Measurements from ENCODE around the gene GRID1. TPM values are rescaled to one million over a fixed set of nuclear protein-coding genes. Genes with fewer than 3 reads are reported as not detected.

Gene GRID1
- polyA plus RNA-seq, 1 experiment, result 0.49 TPM

DNA sequence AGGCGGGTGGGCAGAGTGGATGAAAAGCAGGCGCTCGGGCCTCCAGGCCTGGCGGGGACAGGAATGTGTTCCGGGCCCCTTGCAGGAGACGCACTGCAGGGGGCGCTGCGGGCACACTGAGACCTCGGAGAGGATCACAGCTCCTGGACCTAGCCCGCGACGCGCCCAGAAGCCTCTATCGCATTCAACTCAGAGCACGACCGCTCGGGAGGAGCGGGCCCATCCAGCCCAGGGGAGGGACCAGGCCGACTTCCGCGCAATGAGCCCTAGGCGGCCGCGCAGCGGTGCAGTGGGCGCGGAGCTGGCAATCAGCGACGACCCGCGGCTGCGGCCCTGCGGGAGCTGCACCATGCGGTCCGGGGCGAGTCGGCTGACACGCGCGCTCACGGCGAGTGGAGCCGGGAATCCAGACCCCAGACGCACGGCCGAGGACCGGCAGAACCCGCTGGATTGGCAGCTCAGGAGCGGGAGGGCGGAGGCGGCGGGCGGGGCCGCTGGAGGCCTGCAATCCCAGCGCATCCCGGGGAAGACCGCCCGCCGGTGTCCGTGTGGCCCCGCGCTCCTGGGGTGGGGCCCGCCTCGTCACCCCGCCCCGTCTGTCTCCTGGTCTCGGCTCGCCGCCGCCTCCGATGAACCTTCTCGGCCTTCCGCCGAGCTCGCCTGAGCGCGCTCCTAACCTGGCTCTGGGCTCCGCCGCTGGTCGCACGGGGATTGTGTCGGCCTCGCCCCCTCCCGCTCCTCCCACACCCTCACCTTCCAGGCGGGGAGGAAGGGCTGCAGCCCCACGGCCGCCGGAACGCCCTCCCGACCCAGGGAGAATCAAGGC, 33.5 kb upstream of the GRID1 start:
- peak; percentile 94 for TF ChIP-seq CTCF (IDR thresholded peaks at IDR 0.05; ENCODE audit: insufficient read depth, low read depth, low read length)
- no peaks in the 10 kb centered on the region for H3K36me3 ChIP-seq (ENCODE audit: control insufficient read depth, insufficient read depth, low read length)
- CTCF ChIA-PET, result interaction anchor here (0.7 to 3.8 kb wide), 37 partner anchors 9 to 566 kb away, joined by 3 to 56 read pairs (median 4); partner anchors contain the start of gene WAPL
- POLR2A ChIA-PET, result interaction anchor here (0.6 kb wide), 2 partner anchors 11 to 539 kb away, joined by 5 to 11 read pairs; no protein-coding TSS in a partner anchor
- peaks cover 2% of the 10 kb centered on the region; the same call in 1 of the 2 replicates for H3K27me3 ChIP-seq (ENCODE audit: control insufficient read depth, insufficient read depth, low read length)
- peak overlapping the region; percentile 59 for H3K4me3 ChIP-seq (ENCODE audit: low read depth, low read length)
- DNase-seq (ENCODE audit: low read depth), result peak; percentile 70

DNA sequence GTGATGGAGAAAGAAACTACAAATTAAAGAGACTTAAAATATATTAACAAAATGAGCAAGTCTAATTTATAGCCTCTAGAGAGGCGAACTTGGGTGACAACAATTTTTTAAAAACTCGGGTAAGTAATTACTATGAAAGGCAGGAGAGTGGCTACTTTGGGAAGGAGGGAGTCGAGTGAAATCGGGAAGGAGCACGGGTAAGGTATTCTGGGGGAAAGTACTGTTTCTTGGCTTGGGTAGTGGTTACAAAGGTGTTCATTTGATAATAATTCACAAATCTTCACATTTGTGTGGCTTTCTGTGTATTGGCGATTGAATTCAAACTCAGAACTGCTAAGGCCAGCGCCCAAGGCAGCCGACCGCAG, 32.9 kb upstream of the GRID1 start:
- ChIA-PET POLR2A (interaction anchor here (0.6 kb wide), 1 partner anchor 10 kb away, joined by 11 read pairs; no protein-coding TSS in a partner anchor), CTCF (interaction anchor here (0.8 to 3.8 kb wide), 23 partner anchors 10 to 567 kb away, joined by 3 to 56 read pairs (median 4); no protein-coding TSS in a partner anchor)
- Histone ChIP-seq H3K4me3 (ENCODE audit: low read depth, low read length) (no peak overlapping the region; the same call in 1 of the 2 replicates), H3K36me3 (ENCODE audit: control insufficient read depth, insufficient read depth, low read length) (no peaks in the 10 kb centered on the region), H3K27me3 (ENCODE audit: control insufficient read depth, insufficient read depth, low read length) (peaks cover 2% of the 10 kb centered on the region; the same call in 1 of the 2 replicates)
- DNase-seq (ENCODE audit: low read depth), result no peak
- TF ChIP-seq CTCF (IDR thresholded peaks at IDR 0.05; ENCODE audit: insufficient read depth, low read depth, low read length), result no peak

DNA sequence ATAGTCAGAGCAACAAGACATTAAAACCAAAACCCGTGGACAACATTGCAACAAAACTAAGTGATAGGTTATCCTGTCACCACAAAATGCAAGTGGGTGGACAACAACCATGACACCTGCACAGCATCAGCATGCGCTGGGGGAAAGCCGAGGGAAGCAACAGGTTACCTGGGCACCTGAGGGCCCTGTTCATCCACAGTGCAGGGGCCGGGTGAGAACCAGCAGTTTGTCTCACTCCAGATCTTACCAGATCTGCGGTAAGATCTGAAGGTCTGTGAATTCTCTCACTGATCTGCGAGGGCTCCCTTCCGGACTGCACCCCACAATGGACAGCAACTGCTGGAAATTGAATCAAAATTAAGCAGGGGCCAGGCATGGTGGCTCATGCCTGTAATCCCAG, 30.5 kb upstream of the GRID1 start:
- peaks cover 2% of the 10 kb centered on the region; the same call in 1 of the 2 replicates for H3K27me3 ChIP-seq (ENCODE audit: control insufficient read depth, insufficient read depth, low read length)
- TF ChIP-seq CTCF (IDR thresholded peaks at IDR 0.05; ENCODE audit: insufficient read depth, low read depth, low read length), result no peak
- POLR2A ChIA-PET, result no interaction called here
- H3K36me3 ChIP-seq (ENCODE audit: control insufficient read depth, insufficient read depth, low read length), result no peaks in the 10 kb centered on the region
- no peak overlapping the region for H3K4me3 ChIP-seq (ENCODE audit: low read depth, low read length)
- CTCF ChIA-PET, result interaction anchor here (1.2 kb wide), 1 partner anchor 41 kb away, joined by 3 read pairs; no protein-coding TSS in a partner anchor
- no peak for DNase-seq (ENCODE audit: low read depth)

DNA sequence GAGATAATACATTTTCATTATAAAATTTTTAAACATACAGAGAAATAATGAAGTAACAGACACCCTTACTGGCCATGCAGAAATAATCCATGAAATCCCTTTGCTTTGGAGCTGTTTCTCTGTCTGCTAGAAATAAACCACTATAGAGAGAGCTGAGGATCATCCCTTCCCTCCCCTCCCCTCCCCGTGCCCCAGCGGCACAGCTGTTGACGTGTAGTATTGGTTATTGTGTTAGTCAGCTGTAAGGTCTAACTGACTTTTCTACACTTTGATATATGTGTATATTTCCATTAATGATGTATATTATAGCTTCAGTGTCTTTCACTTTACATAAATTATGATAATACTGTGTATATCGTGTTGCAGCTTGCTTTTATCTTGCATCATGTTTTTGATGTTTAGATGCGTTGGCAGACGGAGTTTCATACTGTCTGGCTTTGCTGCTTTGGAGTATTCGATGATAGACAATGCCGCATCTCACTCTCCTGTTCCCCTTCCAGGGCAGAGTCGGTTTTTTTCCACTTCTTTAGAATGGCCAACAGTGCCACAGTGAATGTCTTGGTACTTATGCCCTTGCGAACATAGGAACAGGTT, 27.4 kb upstream of the GRID1 start:
- ChIA-PET CTCF (no interaction called here), POLR2A (no interaction called here)
- H3K4me3 ChIP-seq (ENCODE audit: low read depth, low read length), result no peak overlapping the region
- DNase-seq (ENCODE audit: low read depth), result no peak
- H3K36me3 ChIP-seq (ENCODE audit: control insufficient read depth, insufficient read depth, low read length), result no peaks in the 10 kb centered on the region
- no peak for TF ChIP-seq CTCF (IDR thresholded peaks at IDR 0.05; ENCODE audit: insufficient read depth, low read depth, low read length)
- H3K27me3 ChIP-seq (ENCODE audit: control insufficient read depth, insufficient read depth, low read length), result peaks cover 6% of the 10 kb centered on the region

DNA sequence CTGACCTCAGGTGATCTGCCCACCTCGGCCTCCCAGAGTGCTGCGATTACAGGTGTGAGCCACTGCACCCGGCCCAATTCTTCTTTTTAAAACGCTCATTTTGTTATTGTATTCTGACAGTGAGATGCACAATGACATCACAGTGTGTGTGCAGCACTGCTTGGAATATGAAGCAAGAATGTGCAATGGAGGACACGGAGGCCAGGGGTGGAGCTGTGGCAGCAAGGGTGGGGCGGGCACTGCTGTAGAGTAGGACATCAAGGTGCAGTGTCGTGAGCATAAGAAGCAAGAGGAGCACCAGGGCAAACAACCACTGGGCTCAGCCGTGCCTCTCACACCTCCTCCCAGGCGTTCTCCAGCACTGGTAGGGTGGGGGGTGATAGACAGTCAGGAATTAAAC, 26.8 kb upstream of the GRID1 start:
- no peak for DNase-seq (ENCODE audit: low read depth)
- CTCF ChIA-PET, result interaction anchor here (1.0 kb wide), 1 partner anchor 107 kb away, joined by 3 read pairs; no protein-coding TSS in a partner anchor
- Histone ChIP-seq H3K27me3 (ENCODE audit: control insufficient read depth, insufficient read depth, low read length) (peaks cover 7% of the 10 kb centered on the region), H3K36me3 (ENCODE audit: control insufficient read depth, insufficient read depth, low read length) (no peaks in the 10 kb centered on the region), H3K4me3 (ENCODE audit: low read depth, low read length) (no peak overlapping the region)
- no peak for TF ChIP-seq CTCF (IDR thresholded peaks at IDR 0.05; ENCODE audit: insufficient read depth, low read depth, low read length)
- POLR2A ChIA-PET, result no interaction called here
